Esophagus muscularis mucosa (tissue), 2 donors: ENCODE measurements around the gene PIGBOS1.

ENCODE experiments used
- EP300 ChIP-seq: sonication (generic); formaldehyde crosslinking; IDR thresholded peaks from one replicate; pipeline ENCODE4 v1.6.1; 2017; ENCODE audit warnings: antibody characterized with exemption
- POLR2A ChIP-seq: fragments of 450-650 bp; IDR thresholded peaks from one replicate; pipeline ENCODE4 v1.6.1; 2017; ENCODE audit warnings: antibody characterized with exemption, moderate library complexity, mild to moderate bottlenecking, low read depth

DNA sequence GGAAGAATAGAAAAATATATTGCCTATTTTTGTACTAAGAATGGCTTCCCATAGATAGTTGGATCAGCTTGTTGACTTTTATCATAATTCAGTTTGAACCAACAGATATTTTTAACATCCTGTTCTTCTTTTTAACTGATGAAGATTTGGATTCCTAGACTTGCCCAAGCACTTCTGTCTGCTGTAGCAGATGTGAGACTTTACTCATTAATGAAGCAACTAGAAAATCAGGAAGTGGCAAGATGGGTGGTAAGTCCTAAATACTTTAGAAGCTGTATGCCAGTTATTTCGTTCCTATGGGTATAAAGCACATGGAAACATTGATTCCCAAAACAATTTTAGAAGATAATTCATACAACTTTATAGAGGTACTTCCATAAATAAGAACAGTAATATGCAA is 8.5 kb upstream of the PIGBOS1 start:
- TF ChIP-seq POLR2A (no peak), EP300 (no peak)
